PC-3 (cell line): Measurements from ENCODE around the gene DDX10. TPM values are rescaled to one million over a fixed set of nuclear protein-coding genes. Genes with fewer than 3 reads are reported as not detected.
"Not testable (repeated sequence)": the region's sequence is repeated elsewhere in the genome, so short reads cannot be mapped to it uniquely, and the experiment has no call there.

Experiments used
- ATAC-seq: fragments of 200-7000 bp; cut with Tn5 transposase; 2 replicates; pipeline ENCODE4 v1.9.1; 2020; ENCODE audit warnings: mild to moderate bottlenecking, moderate library complexity
- BruUV-seq: library from RNA; stranded (reverse); fragments of 400-500 nt; replicated peaks from 2 replicates; lab custom pipeline; 2021; lab: Mats Ljungman, UMichigan
- CTCF ChIA-PET: fragments of 300-600 bp; sonication (Branson Sonifier 250); formaldehyde crosslinking; loops from one replicate; lab custom pipeline; 2022; ENCODE audit warnings: antibody characterized with exemption; lab: Charles Lee
- POLR2A ChIA-PET: fragments of 300-600 bp; sonication (Branson Sonifier 250); formaldehyde crosslinking; loops from one replicate; lab custom pipeline; 2022; ENCODE audit warnings: antibody characterized with exemption; ENCODE audit not compliant: unreplicated experiment; lab: Charles Lee
- DNase-seq: peaks from one replicate; pipeline ENCODE4 v3.0.0-alpha.2; 2015
- H2AFZ ChIP-seq: fragments of 300-600 bp; sonication (generic); 2 replicates; pipeline ENCODE4 v1.6.0; 2016; ENCODE audit warnings: antibody characterized with exemption, low read length
- H3F3A ChIP-seq: fragments of 300-600 bp; sonication (generic); one replicate; pipeline ENCODE4 v1.6.0; 2017; ENCODE audit warnings: antibody characterized with exemption, low read length, control low read depth, mild to moderate bottlenecking; ENCODE audit not compliant: unreplicated experiment
- H3K27ac ChIP-seq: fragments of 300-600 bp; sonication (generic); 2 replicates; pipeline ENCODE4 v1.5.1; 2016; ENCODE audit warnings: mild to moderate bottlenecking, low read length
- H3K27me3 ChIP-seq: fragments of 300-600 bp; sonication (generic); 2 replicates; pipeline ENCODE4 v1.6.1; 2016; ENCODE audit warnings: low read length, mixed read lengths
- H3K36me3 ChIP-seq: fragments of 300-600 bp; sonication (generic); 2 replicates; pipeline ENCODE4 v1.6.1; 2016; ENCODE audit warnings: low read depth, mixed run types, low read length, mixed read lengths
- H3K4me1 ChIP-seq: fragments of 300-600 bp; sonication (generic); 2 replicates; pipeline ENCODE4 v1.5.1; 2016; ENCODE audit warnings: low read length; ENCODE audit not compliant: insufficient read depth
- H3K4me2 ChIP-seq: fragments of 300-600 bp; sonication (generic); 2 replicates; pipeline ENCODE4 v1.6.0; 2016; ENCODE audit warnings: low read length
- H3K4me3 ChIP-seq: fragments of 300-600 bp; sonication (generic); 2 replicates; pipeline ENCODE4 v1.5.1; 2016; ENCODE audit warnings: mild to moderate bottlenecking, low read length, mixed read lengths
- H3K79me2 ChIP-seq: fragments of 300-600 bp; sonication (generic); 2 replicates; pipeline ENCODE4 v1.6.1; 2017; ENCODE audit warnings: low read length, mixed read lengths
- H3K9ac ChIP-seq: fragments of 300-600 bp; sonication (generic); 2 replicates; pipeline ENCODE4 v1.6.0; 2016; ENCODE audit warnings: mild to moderate bottlenecking, low read length
- H3K9me2 ChIP-seq: fragments of 300-600 bp; sonication (generic); replicated peaks from 2 replicates; pipeline ENCODE4 v1.6.1; 2016; ENCODE audit warnings: mixed run types, low read length, mixed read lengths
- H3K9me3 ChIP-seq: fragments of 300-600 bp; sonication (generic); 2 replicates; pipeline ENCODE4 v1.6.1; 2016; ENCODE audit warnings: low read length, mixed read lengths
- H4K20me1 ChIP-seq: fragments of 300-600 bp; sonication (generic); 2 replicates; pipeline ENCODE4 v1.6.1; 2016; ENCODE audit warnings: low read length, mixed read lengths
- CTCF ChIP-seq: fragments of 300-600 bp; sonication (generic); conservative IDR thresholded peaks from 2 replicates; pipeline ENCODE4 v1.5.1; 2017; ENCODE audit warnings: antibody characterized with exemption, low read depth, mild to moderate bottlenecking, low read length
- EZH2 ChIP-seq: fragments of 300-600 bp; sonication (generic); IDR thresholded peaks from one replicate; pipeline ENCODE4 v1.6.1; 2017; ENCODE audit warnings: antibody characterized with exemption, mild to moderate bottlenecking, low read length; ENCODE audit not compliant: unreplicated experiment
- EZH2phosphoT487 ChIP-seq: fragments of 300-600 bp; sonication (generic); IDR thresholded peaks from 2 replicates; pipeline ENCODE4 v1.6.1; 2018; ENCODE audit warnings: mild to moderate bottlenecking, antibody characterized with exemption, low read length, borderline replicate concordance
- intact Hi-C: fragments of 100-400 bp; cut with micrococcal nuclease; formaldehyde crosslinking; loops from 2 replicates; pipeline ENCODE4 v1.9.0; 2023
- total RNA-seq: library from RNA; depleted of rRNA; stranded (reverse); fragments of >200 nt; gene quantifications from 2 replicates; pipeline ENCODE4 v1.2.3, GENCODE V29; 2014

The DDX10 gene
- total RNA-seq, 1 experiment from 2014 or later: 55.2 TPM

- H3K36me3 ChIP-seq: no peaks in the 10 kb centered on the region
- intact Hi-C loops: no loop called here
- POLR2A ChIA-PET: interaction anchor here (0.6 kb wide), 1 partner anchor 28 kb away, joined by 7 read pairs; the partner anchor contains the start of gene DDX10
- no peaks in the 10 kb centered on the region for H3K9me2 ChIP-seq
- no TSS peak for BruUV-seq
- H4K20me1 ChIP-seq: no peaks in the 10 kb centered on the region
- H3K27ac ChIP-seq: no peak overlapping the region
- CTCF ChIA-PET: no interaction called here
- H3K4me3 ChIP-seq: no peak overlapping the region
- no peaks in the 10 kb centered on the region for H3F3A ChIP-seq
- no peak for ATAC-seq
- H2AFZ ChIP-seq: no peak overlapping the region
- H3K9me3 ChIP-seq: no peaks in the 10 kb centered on the region
- DNase-seq: no peak
- H3K79me2 ChIP-seq: no peaks in the 10 kb centered on the region
- no peaks in the 10 kb centered on the region for H3K27me3 ChIP-seq
- TF ChIP-seq EZH2 (no peak), EZH2phosphoT487 (no peak), CTCF (no peak)
- no peak overlapping the region for H3K4me2 ChIP-seq
- H3K4me1 ChIP-seq: peaks cover 17% of the 10 kb centered on the region
- no peak overlapping the region for H3K9ac ChIP-seq
Observed at GRCh38 chr11:108636222-108636621, 28.6 kb upstream of the DDX10 start.

- no peak overlapping the region for H3K4me3 ChIP-seq
- CTCF ChIA-PET: no interaction called here
- no peak overlapping the region for H2AFZ ChIP-seq
- no peak overlapping the region for H3K27ac ChIP-seq
- H3F3A ChIP-seq: no peaks in the 10 kb centered on the region
- no peak overlapping the region for H3K9ac ChIP-seq
- no peak overlapping the region for H3K4me2 ChIP-seq
- no peaks in the 10 kb centered on the region for H3K79me2 ChIP-seq
- DNase-seq: no peak
- H3K36me3 ChIP-seq: no peaks in the 10 kb centered on the region
- peaks cover 17% of the 10 kb centered on the region for H3K4me1 ChIP-seq
- no peaks in the 10 kb centered on the region for H3K9me3 ChIP-seq
- H3K27me3 ChIP-seq: no peaks in the 10 kb centered on the region
- ATAC-seq: no peak
- intact Hi-C loops: no loop called here
- no peaks in the 10 kb centered on the region for H4K20me1 ChIP-seq
- BruUV-seq: no TSS peak
- POLR2A ChIA-PET: interaction anchor here (0.6 kb wide), 1 partner anchor 208 kb away, joined by 3 read pairs; no protein-coding TSS in a partner anchor
- TF ChIP-seq EZH2phosphoT487 (no peak), EZH2 (no peak), CTCF (no peak)
- H3K9me2 ChIP-seq: no peaks in the 10 kb centered on the region
Observed at GRCh38 chr11:108639146-108639545, 25.7 kb upstream of the DDX10 start.

GRCh38 chr11:108641752-108642151 is 23.1 kb upstream of the DDX10 start:
- H3K27me3 ChIP-seq, H3K9me3 ChIP-seq, H3F3A ChIP-seq, H3K4me2 ChIP-seq, DNase-seq, H4K20me1 ChIP-seq, ATAC-seq, H3K36me3 ChIP-seq, H3K27ac ChIP-seq, H3K4me3 ChIP-seq, BruUV-seq, H3K4me1 ChIP-seq, H2AFZ ChIP-seq, H3K9me2 ChIP-seq, H3K9ac ChIP-seq, CTCF ChIA-PET, intact Hi-C loops, H3K79me2 ChIP-seq: not testable (repeated sequence)
- POLR2A ChIA-PET: interaction anchor here (0.7 kb wide), 1 partner anchor 71 kb away, joined by 3 read pairs; no protein-coding TSS in a partner anchor
